Thyroid gland (tissue), 4 donors: Measurements from ENCODE around the gene P4HA3.

Source experiments
- POLR2A ChIP-seq, 2 donors: fragments of 450-650 bp; IDR thresholded peaks; one replicate each; pipeline ENCODE4 v1.6.1; 2017; ENCODE audit warnings: antibody characterized with exemption in 2 of 2, mild to moderate bottlenecking in 2 of 2, moderate library complexity in 1 of 2
- TF ChIP-seq, protein P1 (sequence below), 6 experiments: fragments of 200-600 bp in 3 of 6; fragments of 450-650 bp in 3 of 6; sonication (generic) in 3 of 6; IDR thresholded peaks; one replicate each; pipeline ENCODE4 v1.5.1; 2016 to 2019; ENCODE audit warnings: antibody characterized with exemption in 6 of 6, mild to moderate bottlenecking in 2 of 6, inconsistent platforms in 1 of 6, moderate library complexity in 1 of 6

DNA sequence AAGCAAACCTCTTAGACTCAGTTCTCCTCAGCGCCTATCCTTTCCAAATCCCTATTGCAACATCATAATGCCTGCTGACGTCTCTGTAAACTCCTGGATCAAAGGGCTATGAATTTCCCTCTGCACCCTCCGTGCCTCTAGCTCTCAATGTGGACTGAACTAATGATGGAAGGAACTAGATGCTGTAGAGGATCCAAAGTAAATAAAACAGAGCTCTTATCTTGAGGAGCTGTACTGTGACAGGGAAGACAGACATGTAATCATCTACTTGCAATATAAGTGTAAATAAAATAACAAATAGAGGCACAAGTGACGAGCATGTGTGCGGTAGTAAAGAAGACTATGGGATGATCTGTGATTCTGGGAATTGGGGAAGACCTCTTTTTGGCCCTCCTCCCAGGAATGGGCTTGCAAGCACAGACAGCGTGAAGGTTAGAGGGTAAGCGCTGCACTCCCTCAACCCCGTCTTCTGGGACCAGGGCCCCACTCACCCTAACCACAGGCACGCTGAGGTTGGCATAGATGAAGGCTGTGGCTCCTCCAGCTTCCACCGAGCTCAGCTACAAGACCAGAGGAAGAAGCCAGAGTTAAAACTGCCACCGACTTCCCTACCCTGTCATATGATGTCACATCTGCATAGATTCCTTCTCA lies 42.2 kb downstream of the P4HA3 start:
- TF ChIP-seq, protein P1, sequence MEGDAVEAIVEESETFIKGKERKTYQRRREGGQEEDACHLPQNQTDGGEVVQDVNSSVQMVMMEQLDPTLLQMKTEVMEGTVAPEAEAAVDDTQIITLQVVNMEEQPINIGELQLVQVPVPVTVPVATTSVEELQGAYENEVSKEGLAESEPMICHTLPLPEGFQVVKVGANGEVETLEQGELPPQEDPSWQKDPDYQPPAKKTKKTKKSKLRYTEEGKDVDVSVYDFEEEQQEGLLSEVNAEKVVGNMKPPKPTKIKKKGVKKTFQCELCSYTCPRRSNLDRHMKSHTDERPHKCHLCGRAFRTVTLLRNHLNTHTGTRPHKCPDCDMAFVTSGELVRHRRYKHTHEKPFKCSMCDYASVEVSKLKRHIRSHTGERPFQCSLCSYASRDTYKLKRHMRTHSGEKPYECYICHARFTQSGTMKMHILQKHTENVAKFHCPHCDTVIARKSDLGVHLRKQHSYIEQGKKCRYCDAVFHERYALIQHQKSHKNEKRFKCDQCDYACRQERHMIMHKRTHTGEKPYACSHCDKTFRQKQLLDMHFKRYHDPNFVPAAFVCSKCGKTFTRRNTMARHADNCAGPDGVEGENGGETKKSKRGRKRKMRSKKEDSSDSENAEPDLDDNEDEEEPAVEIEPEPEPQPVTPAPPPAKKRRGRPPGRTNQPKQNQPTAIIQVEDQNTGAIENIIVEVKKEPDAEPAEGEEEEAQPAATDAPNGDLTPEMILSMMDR (IDR thresholded peaks at IDR 0.05) = no peak
- TF ChIP-seq POLR2A (IDR thresholded peaks at IDR 0.05) = no peak
